ENCODE measurements around the gene SARDH.

DNA sequence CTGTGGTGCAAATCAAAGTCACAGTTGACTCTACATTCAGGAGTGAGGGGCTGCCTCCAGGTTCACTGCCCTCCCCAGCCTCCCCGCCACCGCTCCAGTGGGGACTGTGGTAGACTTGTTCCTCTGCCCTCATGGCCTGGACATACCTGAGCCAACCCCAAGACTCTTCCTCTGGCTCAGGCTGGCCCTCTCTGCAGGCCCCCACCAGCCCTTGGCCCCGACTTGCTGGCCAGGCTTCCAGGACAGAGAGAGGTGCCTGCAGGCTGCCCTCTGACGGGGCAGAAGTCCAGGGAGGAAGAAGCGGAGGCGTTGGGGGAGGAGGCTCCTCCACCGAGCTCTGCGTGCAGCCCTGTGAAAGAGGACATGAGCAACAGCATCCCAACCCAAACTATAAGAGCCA is 2.8 kb upstream of the SARDH start:
- no peak for TF ChIP-seq POLR2A (IDR thresholded peaks at IDR 0.05)
- no peak for TF ChIP-seq POLR2AphosphoS5 (IDR thresholded peaks at IDR 0.05)
- TF ChIP-seq, protein P1, sequence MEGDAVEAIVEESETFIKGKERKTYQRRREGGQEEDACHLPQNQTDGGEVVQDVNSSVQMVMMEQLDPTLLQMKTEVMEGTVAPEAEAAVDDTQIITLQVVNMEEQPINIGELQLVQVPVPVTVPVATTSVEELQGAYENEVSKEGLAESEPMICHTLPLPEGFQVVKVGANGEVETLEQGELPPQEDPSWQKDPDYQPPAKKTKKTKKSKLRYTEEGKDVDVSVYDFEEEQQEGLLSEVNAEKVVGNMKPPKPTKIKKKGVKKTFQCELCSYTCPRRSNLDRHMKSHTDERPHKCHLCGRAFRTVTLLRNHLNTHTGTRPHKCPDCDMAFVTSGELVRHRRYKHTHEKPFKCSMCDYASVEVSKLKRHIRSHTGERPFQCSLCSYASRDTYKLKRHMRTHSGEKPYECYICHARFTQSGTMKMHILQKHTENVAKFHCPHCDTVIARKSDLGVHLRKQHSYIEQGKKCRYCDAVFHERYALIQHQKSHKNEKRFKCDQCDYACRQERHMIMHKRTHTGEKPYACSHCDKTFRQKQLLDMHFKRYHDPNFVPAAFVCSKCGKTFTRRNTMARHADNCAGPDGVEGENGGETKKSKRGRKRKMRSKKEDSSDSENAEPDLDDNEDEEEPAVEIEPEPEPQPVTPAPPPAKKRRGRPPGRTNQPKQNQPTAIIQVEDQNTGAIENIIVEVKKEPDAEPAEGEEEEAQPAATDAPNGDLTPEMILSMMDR (IDR thresholded peaks at IDR 0.05) = no peak

Measured in breast epithelium (tissue), 3 donors.